HCT116 (cell line): ENCODE measurements around the gene PCCA. TPM values are rescaled to one million over a fixed set of nuclear protein-coding genes. Genes with fewer than 3 reads are reported as not detected.

ENCODE experiments used
- ATAC-seq: fragments of 200-7000 bp; cut with Tn5 transposase; 2 replicates; pipeline ENCODE4 v1.9.1; 2020; ENCODE audit warnings: mild to moderate bottlenecking, moderate library complexity
- BruUV-seq: library from RNA; stranded (reverse); fragments of 400-500 nt; replicated peaks from 2 replicates; lab custom pipeline; 2021; lab: Mats Ljungman, UMichigan
- CTCF ChIA-PET: fragments of 300-600 bp; sonication (Branson Sonifier 250); formaldehyde crosslinking; loops from one replicate; lab custom pipeline; 2021; ENCODE audit warnings: antibody characterized with exemption; lab: Charles Lee
- POLR2A ChIA-PET: fragments of 300-600, 350-600 bp; sonication (Branson Sonifier 250); formaldehyde crosslinking; loops from one replicate; lab custom pipeline; 2021; ENCODE audit warnings: antibody characterized with exemption; lab: Charles Lee
- RAD21 ChIA-PET, 2 experiments: fragments of 300-600 bp; sonication (Branson Sonifier 250); formaldehyde crosslinking; loops; one replicate each; lab custom pipeline; 2023; ENCODE audit warnings: low total read pairs in 2 of 2; ENCODE audit not compliant: uncharacterized antibody in 2 of 2, unreplicated experiment in 2 of 2, low non-redundant PET in 1 of 2; lab: Charles Lee
- DNase-seq: peaks from one replicate; pipeline ENCODE4 v3.0.0-alpha.2; 2010; ENCODE audit warnings: low read depth, low spot score
- H2AFZ ChIP-seq: fragments of 200-600 bp; shearing (Covaris generic), sonication (generic); 2 replicates; pipeline ENCODE4 v1.6.1; 2017; ENCODE audit warnings: low read depth, mixed run types, mixed read lengths, antibody characterized with exemption, low read length; ENCODE audit not compliant: poor library complexity, severe bottlenecking
- H3K27ac ChIP-seq: 2 replicates; pipeline ENCODE4 v1.5.1; 2012; ENCODE audit warnings: low read depth, low read length
- H3K27me3 ChIP-seq: fragments of 200-600 bp; sonication (generic); 2 replicates; pipeline ENCODE4 v1.6.1; 2016; ENCODE audit warnings: mixed run types, low read length, mixed read lengths; ENCODE audit not compliant: insufficient read depth
- H3K36me3 ChIP-seq, 2 experiments: fragments of 200-500 bp in 1 of 2; fragments of 200-600 bp in 1 of 2; sonication (Bioruptor generic) in 1 of 2; sonication (generic) in 1 of 2; 2 replicates each; pipeline versions ENCODE4 v1.5.1 to v1.6.1; 2014 to 2016; ENCODE audit warnings: low read length in 2 of 2, inconsistent platforms in 1 of 2, mixed read lengths in 1 of 2, mixed run types in 1 of 2; ENCODE audit not compliant: insufficient read depth in 2 of 2, control insufficient read depth in 1 of 2
- H3K4me1 ChIP-seq, 2 experiments: fragments of 200-600 bp in 1 of 2; sonication (generic) in 1 of 2; 2 replicates each; pipeline versions ENCODE4 v1.5.1 to v1.6.1; 2012 to 2017; ENCODE audit warnings: low read length in 2 of 2, inconsistent platforms in 1 of 2, mild to moderate bottlenecking in 1 of 2, mixed read lengths in 1 of 2, mixed run types in 1 of 2, moderate library complexity in 1 of 2; ENCODE audit not compliant: insufficient read depth in 2 of 2, control insufficient read depth in 1 of 2
- H3K4me2 ChIP-seq: fragments of 200-600 bp; sonication (generic); 2 replicates; pipeline ENCODE4 v1.6.1; 2017; ENCODE audit warnings: mixed run types, low read length, mixed read lengths
- H3K4me3 ChIP-seq, 2 experiments: fragments of 200-600 bp in 1 of 2; sonication (generic) in 1 of 2; replicated peaks in 1 of 2; 2 replicates each; pipeline ENCODE4 v1.5.1; 2011 to 2016; ENCODE audit warnings: low read length in 2 of 2, control low read depth in 1 of 2, low read depth in 1 of 2, mild to moderate bottlenecking in 1 of 2, mixed read lengths in 1 of 2, mixed run types in 1 of 2
- H3K79me2 ChIP-seq: fragments of 200-600 bp; sonication (generic); 2 replicates; pipeline ENCODE4 v1.6.1; 2017; ENCODE audit warnings: mild to moderate bottlenecking, mixed run types, low read length, moderate library complexity, mixed read lengths; ENCODE audit not compliant: insufficient read depth
- H3K9ac ChIP-seq: fragments of 200-600 bp; sonication (generic); 2 replicates; pipeline ENCODE4 v1.6.1; 2016; ENCODE audit warnings: low read length, mixed read lengths
- H3K9me2 ChIP-seq: fragments of 200-600 bp; sonication (generic), shearing (Covaris generic); 2 replicates; pipeline ENCODE4 v1.6.1; 2017; ENCODE audit warnings: mixed run types, mild to moderate bottlenecking, moderate library complexity; ENCODE audit not compliant: insufficient read depth
- H3K9me3 ChIP-seq, 2 experiments: fragments of 200-500 bp in 1 of 2; fragments of 200-600 bp in 1 of 2; sonication (Bioruptor generic) in 1 of 2; sonication (generic) in 1 of 2; 2 replicates each; pipeline ENCODE4 v1.6.1; 2014 to 2017; ENCODE audit warnings: low read length in 2 of 2, mixed read lengths in 2 of 2, inconsistent platforms in 1 of 2, low read depth in 1 of 2, mild to moderate bottlenecking in 1 of 2, mixed run types in 1 of 2, moderate library complexity in 1 of 2; ENCODE audit not compliant: control insufficient read depth in 1 of 2, insufficient read depth in 1 of 2
- H4K20me1 ChIP-seq: fragments of 200-600 bp; sonication (generic), shearing (Covaris generic); 2 replicates; pipeline ENCODE4 v1.6.1; 2017; ENCODE audit warnings: mixed run types, mild to moderate bottlenecking, moderate library complexity; ENCODE audit not compliant: insufficient read depth
- CEBPB ChIP-seq: IDR thresholded peaks from 2 replicates; pipeline ENCODE4 v1.6.1; 2012; ENCODE audit warnings: low read depth
- EGR1 ChIP-seq: IDR thresholded peaks from 2 replicates; pipeline ENCODE4 v1.6.1; 2012; ENCODE audit warnings: low read depth
- ELF1 ChIP-seq: IDR thresholded peaks from 2 replicates; pipeline ENCODE4 v1.6.1; 2012; ENCODE audit warnings: low read depth, borderline replicate concordance
- EZH2 ChIP-seq: fragments of 200-600 bp; sonication (generic); IDR thresholded peaks from 2 replicates; pipeline ENCODE4 v1.6.1; 2017; ENCODE audit warnings: antibody characterized with exemption, mixed run types
- EZH2phosphoT487 ChIP-seq: fragments of 200-600 bp; IDR thresholded peaks from 2 replicates; pipeline ENCODE4 v1.6.1; 2018; ENCODE audit warnings: antibody characterized with exemption, borderline replicate concordance
- FOSL1 ChIP-seq: IDR thresholded peaks from 2 replicates; pipeline ENCODE4 v1.6.1; 2012; ENCODE audit warnings: low read depth
- MAX ChIP-seq: IDR thresholded peaks from 2 replicates; pipeline ENCODE4 v1.6.1; 2012
- POLR2A ChIP-seq: IDR thresholded peaks from 2 replicates; pipeline ENCODE4 v1.7.0; 2011; ENCODE audit warnings: borderline replicate concordance; ENCODE audit not compliant: insufficient read depth, insufficient read length; ENCODE audit errors: extremely low read depth
- POLR2AphosphoS5 ChIP-seq: IDR thresholded peaks from 2 replicates; pipeline ENCODE4 v1.6.1; 2011; ENCODE audit warnings: mild to moderate bottlenecking, low read depth, low read length, moderate library complexity
- RAD21 ChIP-seq: IDR thresholded peaks from 2 replicates; pipeline ENCODE4 v1.6.1; 2012; ENCODE audit warnings: low read depth, mild to moderate bottlenecking
- SP1 ChIP-seq: IDR thresholded peaks from 2 replicates; pipeline ENCODE4 v1.6.1; 2012; ENCODE audit warnings: low read depth
- SRF ChIP-seq: IDR thresholded peaks from 2 replicates; pipeline ENCODE4 v1.6.1; 2012; ENCODE audit warnings: low read depth
- YY1 ChIP-seq: IDR thresholded peaks from 2 replicates; pipeline ENCODE4 v1.6.1; 2011; ENCODE audit warnings: low read length, low read depth, moderate library complexity, mild to moderate bottlenecking; ENCODE audit not compliant: insufficient replicate concordance; ENCODE audit errors: extremely low read depth
- ZBTB33 ChIP-seq: IDR thresholded peaks from 2 replicates; pipeline ENCODE4 v1.6.1; 2011; ENCODE audit warnings: mild to moderate bottlenecking, low read length, moderate library complexity; ENCODE audit not compliant: insufficient replicate concordance; ENCODE audit errors: extremely low read depth
- intact Hi-C: fragments of 100-400 bp; cut with micrococcal nuclease; formaldehyde crosslinking; loops from 2 replicates; pipeline ENCODE4 v1.10.0; 2022
- total RNA-seq: library from RNA; stranded (reverse); gene quantifications from one replicate; pipeline ENCODE4 v1.2.1, GENCODE V29; 2021; ENCODE audit not compliant: unreplicated experiment
- TF ChIP-seq, protein P1 (sequence below): IDR thresholded peaks from 2 replicates; pipeline ENCODE4 v1.6.1; 2012

Gene PCCA
- total RNA-seq, 1 experiment from 2014 or later, result 23.0 TPM

DNA sequence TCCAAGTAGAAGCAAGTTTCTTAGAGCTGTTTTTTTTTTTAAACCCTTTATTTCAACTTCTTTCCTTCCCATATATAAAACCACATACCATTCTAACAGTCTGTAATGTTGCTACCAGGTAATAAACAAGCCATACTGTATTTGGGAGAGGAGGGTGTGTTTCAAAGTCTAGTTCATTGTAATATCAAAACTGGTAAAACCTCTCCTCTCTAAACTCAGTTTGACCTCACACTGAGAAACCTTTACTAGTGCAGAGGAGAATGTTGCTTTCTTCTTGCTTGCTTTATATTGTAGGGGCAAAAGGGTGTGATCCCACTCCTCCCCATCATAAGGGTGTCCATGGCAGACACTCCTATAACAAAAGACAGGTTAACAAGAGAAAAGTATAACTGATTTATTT, 344.6 kb downstream of the PCCA start:
- intact Hi-C loops, result no loop called here
- peak overlapping the region; percentile 78 for H3K27ac ChIP-seq

More for the DNA sequence above, 344.6 kb downstream of the PCCA start:
- TF ChIP-seq EZH2phosphoT487, result no peak
- no peak for TF ChIP-seq YY1
- TF ChIP-seq POLR2AphosphoS5, result no peak
- TF ChIP-seq, protein P1, sequence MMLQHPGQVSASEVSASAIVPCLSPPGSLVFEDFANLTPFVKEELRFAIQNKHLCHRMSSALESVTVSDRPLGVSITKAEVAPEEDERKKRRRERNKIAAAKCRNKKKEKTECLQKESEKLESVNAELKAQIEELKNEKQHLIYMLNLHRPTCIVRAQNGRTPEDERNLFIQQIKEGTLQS, result no peak
- TF ChIP-seq ELF1, result no peak
- no peak for TF ChIP-seq POLR2A
- no peak for TF ChIP-seq FOSL1
- TF ChIP-seq EGR1, result no peak
- TF ChIP-seq SP1, result no peak
- TF ChIP-seq EZH2, result no peak
- TF ChIP-seq CEBPB, result no peak
- TF ChIP-seq MAX, result no peak
- no peak for TF ChIP-seq ZBTB33
- TF ChIP-seq SRF, result no peak
- TF ChIP-seq RAD21, result no peak
- peak; percentile 21 for ATAC-seq
- Histone ChIP-seq H2AFZ (no peak overlapping the region), H3K9ac (peak overlapping the region; percentile 41), H3K4me2 (peak overlapping the region; percentile 72), H3K4me1 (peaks cover 35 to 36% of the 10 kb centered on the region in 2 experiments), H3K36me3 (no peaks in the 10 kb centered on the region), H3K27me3 (no peaks in the 10 kb centered on the region), H4K20me1 (no peaks in the 10 kb centered on the region), H3K9me2 (no peaks in the 10 kb centered on the region), H3K79me2 (no peaks in the 10 kb centered on the region), H3K4me3 (peak overlapping the region in 1 of 2 experiments; percentile 34; a peak in 2 of 4 replicates), H3K9me3 (no peaks in the 10 kb centered on the region)
- ChIA-PET POLR2A (no interaction called here), CTCF (no interaction called here), RAD21 (interaction anchor here in 1 of 2 experiments (1.0 kb wide), 1 partner anchor 32 kb away, joined by 4 read pairs; no protein-coding TSS in a partner anchor)
- no peak for DNase-seq
- BruUV-seq, result no TSS peak
